Measurements from ENCODE around the gene FIBP. TPM values are rescaled to one million over a fixed set of nuclear protein-coding genes. Genes with fewer than 3 reads are reported as not detected.

The FIBP gene
- total RNA-seq, 1 experiment from 2014 or later: 93.1 TPM

GRCh38 chr11:65855927-65856363 is 32.3 kb downstream of the FIBP start:
- ATAC-seq: no peak
- POLR2A ChIA-PET: no interaction called here

DNA sequence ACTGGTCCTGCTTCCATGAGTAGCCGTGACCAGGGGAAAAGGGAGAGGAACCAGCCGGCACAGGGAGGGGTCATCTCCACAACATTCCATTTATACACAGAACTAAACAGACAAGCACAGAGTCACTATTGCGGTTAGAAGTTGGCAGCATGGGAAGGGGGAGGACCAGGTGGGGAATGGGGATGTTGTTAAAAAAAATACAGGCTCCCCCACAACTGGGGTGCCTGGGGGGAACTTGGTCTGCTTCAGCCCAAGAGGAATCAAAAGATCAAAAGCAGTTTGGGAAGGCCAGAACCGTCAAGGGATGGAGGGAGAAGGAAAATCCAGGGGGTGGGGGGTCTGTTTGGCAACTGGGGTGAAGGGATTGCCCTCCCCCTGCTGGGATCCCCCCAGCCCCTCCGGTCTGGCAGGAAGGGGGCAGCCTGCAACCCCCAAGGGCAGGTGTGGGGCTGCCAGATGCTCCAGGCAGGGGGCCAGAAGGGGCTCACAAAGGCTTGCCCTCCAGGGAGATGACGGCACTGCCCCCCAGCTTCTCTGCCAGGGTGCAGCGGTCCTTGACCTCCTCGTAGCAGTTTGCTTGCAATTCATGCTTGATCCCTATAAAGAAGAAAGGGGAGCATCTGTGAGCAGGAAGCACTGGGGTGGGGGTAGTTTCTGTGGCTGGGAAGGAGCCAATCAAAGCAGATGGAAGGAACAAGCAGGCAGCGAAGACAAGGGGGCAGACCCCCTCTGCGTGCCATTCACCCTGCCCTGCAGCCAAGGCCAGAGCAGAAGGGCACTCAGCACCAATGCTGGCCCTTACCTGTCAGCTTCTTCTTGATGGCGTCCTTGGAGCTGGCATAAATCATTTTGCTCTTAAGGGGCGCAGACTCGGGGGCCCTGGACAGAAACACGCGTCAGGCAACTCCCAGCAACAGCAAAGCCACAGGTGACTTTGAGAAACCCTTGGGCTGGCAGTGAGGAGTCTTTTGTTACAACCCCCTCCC is 33.1 kb downstream of the FIBP start:
- no peak for TF ChIP-seq ZNF317 (CRISPR knock-in tag; IDR thresholded peaks at IDR 0.05; ENCODE audit: borderline replicate concordance, low read depth)
- no peak for TF ChIP-seq OVOL2 (CRISPR knock-in tag; IDR thresholded peaks at IDR 0.05; ENCODE audit: borderline replicate concordance)
- peaks cover 15% of the 10 kb centered on the region for H3K4me1 Mint-ChIP-seq
- ATAC-seq: no peak
- no peak overlapping the region for H3K27ac Mint-ChIP-seq
- H3K27me3 Mint-ChIP-seq (ENCODE audit: low read depth): no peaks in the 10 kb centered on the region
- H3K9me3 Mint-ChIP-seq: peaks cover 6% of the 10 kb centered on the region; the same call in 1 of the 2 replicates
- peak overlapping the region; percentile 91 for H3K4me3 Mint-ChIP-seq
- DNase-seq (ENCODE audit: low spot score): no peak
- POLR2A ChIA-PET: no interaction called here
- CTCF ChIA-PET: no interaction called here
- peaks cover 53% of the 10 kb centered on the region for H3K36me3 Mint-ChIP-seq

More at GRCh38 chr11:65855927-65856363, 32.3 kb downstream of the FIBP start:
- Mint-ChIP-seq H3K27ac (peak overlapping the region; percentile 88), H3K4me3 (peak overlapping the region; percentile 91), H3K27me3 (ENCODE audit: low read depth) (no peaks in the 10 kb centered on the region), H3K36me3 (peaks cover 53% of the 10 kb centered on the region), H3K4me1 (peaks cover 13% of the 10 kb centered on the region), H3K9me3 (peaks cover 6% of the 10 kb centered on the region; the same call in 1 of the 2 replicates)
- no peak for DNase-seq (ENCODE audit: low spot score)
- TF ChIP-seq ZMAT4 (CRISPR knock-in tag; IDR thresholded peaks at IDR 0.05): no peak
- TF ChIP-seq ZNF416 (CRISPR knock-in tag; IDR thresholded peaks at IDR 0.05): no peak
- TF ChIP-seq NFATC4 (CRISPR knock-in tag; IDR thresholded peaks at IDR 0.05): no peak
- TF ChIP-seq AR (CRISPR knock-in tag; IDR thresholded peaks at IDR 0.05): no peak
- no peak for TF ChIP-seq SOX15 (CRISPR knock-in tag; IDR thresholded peaks at IDR 0.05)
- no peak for TF ChIP-seq ZBTB21 (CRISPR knock-in tag; IDR thresholded peaks at IDR 0.05; ENCODE audit: borderline replicate concordance)
- TF ChIP-seq ATF1 (CRISPR knock-in tag; IDR thresholded peaks at IDR 0.05): no peak
- TF ChIP-seq IRF2 (CRISPR knock-in tag; IDR thresholded peaks at IDR 0.05; ENCODE audit: borderline replicate concordance, low read depth): no peak
- TF ChIP-seq, protein P1, sequence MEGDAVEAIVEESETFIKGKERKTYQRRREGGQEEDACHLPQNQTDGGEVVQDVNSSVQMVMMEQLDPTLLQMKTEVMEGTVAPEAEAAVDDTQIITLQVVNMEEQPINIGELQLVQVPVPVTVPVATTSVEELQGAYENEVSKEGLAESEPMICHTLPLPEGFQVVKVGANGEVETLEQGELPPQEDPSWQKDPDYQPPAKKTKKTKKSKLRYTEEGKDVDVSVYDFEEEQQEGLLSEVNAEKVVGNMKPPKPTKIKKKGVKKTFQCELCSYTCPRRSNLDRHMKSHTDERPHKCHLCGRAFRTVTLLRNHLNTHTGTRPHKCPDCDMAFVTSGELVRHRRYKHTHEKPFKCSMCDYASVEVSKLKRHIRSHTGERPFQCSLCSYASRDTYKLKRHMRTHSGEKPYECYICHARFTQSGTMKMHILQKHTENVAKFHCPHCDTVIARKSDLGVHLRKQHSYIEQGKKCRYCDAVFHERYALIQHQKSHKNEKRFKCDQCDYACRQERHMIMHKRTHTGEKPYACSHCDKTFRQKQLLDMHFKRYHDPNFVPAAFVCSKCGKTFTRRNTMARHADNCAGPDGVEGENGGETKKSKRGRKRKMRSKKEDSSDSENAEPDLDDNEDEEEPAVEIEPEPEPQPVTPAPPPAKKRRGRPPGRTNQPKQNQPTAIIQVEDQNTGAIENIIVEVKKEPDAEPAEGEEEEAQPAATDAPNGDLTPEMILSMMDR (IDR thresholded peaks at IDR 0.05): no peak
- TF ChIP-seq SP1 (CRISPR knock-in tag; conservative IDR thresholded peaks at IDR 0.05): no peak
- TF ChIP-seq PRRX2 (CRISPR knock-in tag; IDR thresholded peaks at IDR 0.05): no peak
- TF ChIP-seq FOXJ3 (CRISPR knock-in tag; IDR thresholded peaks at IDR 0.05; ENCODE audit: borderline replicate concordance): no peak
- no peak for TF ChIP-seq SMAD4 (CRISPR knock-in tag; IDR thresholded peaks at IDR 0.05)
- TF ChIP-seq TEAD4 (CRISPR knock-in tag; IDR thresholded peaks at IDR 0.05): no peak
- CTCF ChIA-PET: no interaction called here

- H3K4me1 Mint-ChIP-seq: peaks cover 23% of the 10 kb centered on the region
- H3K4me3 Mint-ChIP-seq: peak overlapping the region; percentile 37; the same call in 1 of the 2 replicates
- H3K27ac Mint-ChIP-seq: peak overlapping the region; percentile 41
- POLR2A ChIA-PET: interaction anchor here (1.0 kb wide), 1 partner anchor 13 kb away, joined by 3 read pairs; no protein-coding TSS in a partner anchor
- H3K9me3 Mint-ChIP-seq: peaks cover 6% of the 10 kb centered on the region; the same call in 1 of the 2 replicates
- no peak for DNase-seq (ENCODE audit: low spot score)
- CTCF ChIA-PET: interaction anchor here (3.6 to 6.3 kb wide), 2 partner anchors 31 to 36 kb away, joined by 49 to 134 read pairs; partner anchors contain the start of genes CCDC85B and FIBP
- no peaks in the 10 kb centered on the region for H3K27me3 Mint-ChIP-seq (ENCODE audit: low read depth)
- no peak for ATAC-seq
- peaks cover 53% of the 10 kb centered on the region for H3K36me3 Mint-ChIP-seq
- no peak for TF ChIP-seq TEAD4 (CRISPR knock-in tag; IDR thresholded peaks at IDR 0.05)
- TF ChIP-seq CREB1 (CRISPR knock-in tag; IDR thresholded peaks at IDR 0.05): no peak
- no peak for TF ChIP-seq ESRRA (CRISPR knock-in tag; IDR thresholded peaks at IDR 0.05; ENCODE audit: borderline replicate concordance)
- TF ChIP-seq IRF2 (CRISPR knock-in tag; IDR thresholded peaks at IDR 0.05; ENCODE audit: borderline replicate concordance, low read depth): no peak
- TF ChIP-seq, protein P2, sequence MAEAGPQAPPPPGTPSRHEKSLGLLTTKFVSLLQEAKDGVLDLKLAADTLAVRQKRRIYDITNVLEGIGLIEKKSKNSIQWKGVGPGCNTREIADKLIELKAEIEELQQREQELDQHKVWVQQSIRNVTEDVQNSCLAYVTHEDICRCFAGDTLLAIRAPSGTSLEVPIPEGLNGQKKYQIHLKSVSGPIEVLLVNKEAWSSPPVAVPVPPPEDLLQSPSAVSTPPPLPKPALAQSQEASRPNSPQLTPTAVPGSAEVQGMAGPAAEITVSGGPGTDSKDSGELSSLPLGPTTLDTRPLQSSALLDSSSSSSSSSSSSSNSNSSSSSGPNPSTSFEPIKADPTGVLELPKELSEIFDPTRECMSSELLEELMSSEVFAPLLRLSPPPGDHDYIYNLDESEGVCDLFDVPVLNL (CRISPR knock-in tag; IDR thresholded peaks at IDR 0.05; ENCODE audit: borderline replicate concordance, low read depth): no peak
- no peak for TF ChIP-seq MYBL2 (CRISPR knock-in tag; IDR thresholded peaks at IDR 0.05)
- no peak for TF ChIP-seq FOXP1 (CRISPR knock-in tag; IDR thresholded peaks at IDR 0.05; ENCODE audit: borderline replicate concordance)
- TF ChIP-seq CDX4 (CRISPR knock-in tag; IDR thresholded peaks at IDR 0.05; ENCODE audit: borderline replicate concordance): no peak
- TF ChIP-seq ZNF219 (CRISPR knock-in tag; IDR thresholded peaks at IDR 0.05; ENCODE audit: borderline replicate concordance): no peak
- TF ChIP-seq RELA (CRISPR knock-in tag; IDR thresholded peaks at IDR 0.05; ENCODE audit: borderline replicate concordance): no peak
- no peak for TF ChIP-seq FOXJ3 (CRISPR knock-in tag; IDR thresholded peaks at IDR 0.05; ENCODE audit: borderline replicate concordance)
Measured at GRCh38 chr11:65854161-65854592, 34.1 kb downstream of the FIBP start.
